Measurements from ENCODE around the gene CKAP5.

GRCh38 chr11:46725338-46726205 is 120.5 kb downstream of the CKAP5 start:
- TF ChIP-seq EP300 (IDR thresholded peaks at IDR 0.05) (no peak), CTCF (IDR thresholded peaks at IDR 0.05) (no peak), POLR2A (IDR thresholded peaks at IDR 0.05) (no peak), POLR2AphosphoS5 (IDR thresholded peaks at IDR 0.05) (no peak)

Measured in gastroesophageal sphincter (tissue), 3 donors.